GM19025 (cell line): ENCODE data around the gene RCC1.
"Not testable (repeated sequence)": the region's sequence is repeated elsewhere in the genome, so short reads cannot be mapped to it uniquely, and the experiment has no call there.

ENCODE experiments used
- ATAC-seq: cut with Tn5 transposase; IDR thresholded peaks from one replicate; pipeline ENCODE4 v1.9.1; 2021; ENCODE audit warnings: mild to moderate bottlenecking, low read depth, moderate library complexity; ENCODE audit not compliant: unreplicated experiment

Gene RCC1

GRCh38 chr1:28581531-28582247 is 75.8 kb downstream of the RCC1 start:
- peak; percentile 80 for ATAC-seq

- ATAC-seq, result no peak
These were observed 76.4 kb downstream of the RCC1 start for GRCh38 chr1:28582248-28582615.

GRCh38 chr1:28586585-28587391 is 80.9 kb downstream of the RCC1 start:
- not testable (repeated sequence) for ATAC-seq
